ENCODE measurements around the gene RHCE.
"Not testable (repeated sequence)": the region's sequence is repeated elsewhere in the genome, so short reads cannot be mapped to it uniquely, and the experiment has no call there.

DNA sequence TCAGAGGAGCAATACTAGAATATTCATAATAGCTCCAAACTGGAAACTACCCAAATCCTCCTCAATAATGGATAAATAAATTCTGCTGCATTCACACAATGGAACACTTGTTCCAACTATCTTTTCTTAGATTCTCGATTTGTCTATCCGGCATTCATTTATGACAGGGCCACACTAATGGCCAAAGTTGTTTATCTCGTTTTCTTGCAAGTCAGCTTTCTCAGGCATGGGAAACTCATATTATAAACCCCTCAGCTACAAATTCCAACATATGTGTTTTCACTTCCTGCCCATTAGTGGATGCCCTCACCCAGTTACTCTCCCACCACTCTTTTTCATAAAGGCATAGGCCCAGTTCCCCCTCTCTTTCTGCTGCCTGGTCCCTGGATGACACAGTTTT is 42.3 kb downstream of the RHCE start:
- TF ChIP-seq, protein P1, sequence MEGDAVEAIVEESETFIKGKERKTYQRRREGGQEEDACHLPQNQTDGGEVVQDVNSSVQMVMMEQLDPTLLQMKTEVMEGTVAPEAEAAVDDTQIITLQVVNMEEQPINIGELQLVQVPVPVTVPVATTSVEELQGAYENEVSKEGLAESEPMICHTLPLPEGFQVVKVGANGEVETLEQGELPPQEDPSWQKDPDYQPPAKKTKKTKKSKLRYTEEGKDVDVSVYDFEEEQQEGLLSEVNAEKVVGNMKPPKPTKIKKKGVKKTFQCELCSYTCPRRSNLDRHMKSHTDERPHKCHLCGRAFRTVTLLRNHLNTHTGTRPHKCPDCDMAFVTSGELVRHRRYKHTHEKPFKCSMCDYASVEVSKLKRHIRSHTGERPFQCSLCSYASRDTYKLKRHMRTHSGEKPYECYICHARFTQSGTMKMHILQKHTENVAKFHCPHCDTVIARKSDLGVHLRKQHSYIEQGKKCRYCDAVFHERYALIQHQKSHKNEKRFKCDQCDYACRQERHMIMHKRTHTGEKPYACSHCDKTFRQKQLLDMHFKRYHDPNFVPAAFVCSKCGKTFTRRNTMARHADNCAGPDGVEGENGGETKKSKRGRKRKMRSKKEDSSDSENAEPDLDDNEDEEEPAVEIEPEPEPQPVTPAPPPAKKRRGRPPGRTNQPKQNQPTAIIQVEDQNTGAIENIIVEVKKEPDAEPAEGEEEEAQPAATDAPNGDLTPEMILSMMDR (IDR thresholded peaks at IDR 0.05), result not testable (repeated sequence)
- not testable (repeated sequence) for TF ChIP-seq POLR2A (IDR thresholded peaks at IDR 0.05)

Data from adrenal gland (tissue), 5 donors.